GM21786 (cell line): ENCODE measurements around the gene MADD.

Experiments used
- ATAC-seq: cut with Tn5 transposase; IDR thresholded peaks from one replicate; pipeline ENCODE4 v1.9.1; 2021; ENCODE audit not compliant: unreplicated experiment

Gene MADD

DNA sequence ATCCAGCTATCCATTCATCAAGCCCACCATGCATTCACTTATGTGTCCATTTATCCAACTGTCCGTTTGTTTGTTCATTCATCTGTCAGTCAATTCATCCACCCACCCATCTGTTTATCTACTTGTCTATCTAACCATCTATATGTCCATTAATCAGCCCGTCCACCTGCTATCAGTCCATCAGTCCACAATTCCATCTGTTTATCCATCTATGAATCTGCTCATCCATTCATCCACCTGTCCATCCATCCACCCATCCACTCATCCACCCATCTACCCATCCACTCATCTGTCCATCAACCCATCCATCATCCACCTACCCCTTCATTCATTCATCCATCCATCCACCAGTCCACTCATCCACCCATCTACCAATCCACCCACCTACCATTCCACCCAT is 109.4 kb downstream of the MADD start:
- no peak for ATAC-seq
